Loucy (cell line): ENCODE data around the gene CCL5.

Experiments
- EZH2phosphoT487 ChIP-seq: fragments of 200-600 bp; IDR thresholded peaks from 2 replicates; pipeline ENCODE4 v1.6.1; 2018; ENCODE audit warnings: antibody characterized with exemption, mild to moderate bottlenecking, moderate library complexity, borderline replicate concordance
- TF ChIP-seq, protein P1 (sequence below): fragments of 200-600 bp; sonication (generic); conservative IDR thresholded peaks from 2 replicates; pipeline ENCODE4 v1.5.1; 2014; ENCODE audit warnings: mild to moderate bottlenecking, antibody characterized with exemption, low read length

DNA sequence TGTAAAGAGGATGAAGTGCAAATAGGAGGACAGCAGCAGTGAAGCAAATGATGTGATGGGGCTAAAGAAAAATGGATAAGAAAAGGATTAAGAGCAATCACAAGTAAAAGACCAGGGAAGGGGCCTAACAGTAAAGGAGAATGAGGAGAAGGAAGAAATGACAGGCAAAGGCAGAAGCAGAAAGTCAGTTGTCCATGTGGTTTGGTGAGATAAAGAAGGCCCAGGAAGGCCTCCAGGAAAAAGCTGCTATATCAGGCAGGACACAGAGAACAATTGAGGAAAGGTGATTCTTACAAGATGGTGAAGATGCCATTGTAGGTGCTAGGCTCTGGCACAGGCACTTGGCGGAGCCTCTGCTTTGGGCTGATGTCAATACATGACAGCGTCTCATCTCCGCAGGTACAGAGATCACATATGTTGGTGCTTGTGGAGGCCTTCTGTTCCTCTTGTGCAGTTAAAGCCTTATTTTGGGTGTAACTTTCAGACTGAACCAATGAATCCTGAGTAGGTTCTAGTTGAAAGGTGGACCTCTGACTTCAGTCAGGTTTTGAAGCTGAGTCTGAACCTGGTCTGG is 32.3 kb upstream of the CCL5 start:
- TF ChIP-seq EZH2phosphoT487: no peak
- TF ChIP-seq, protein P1, sequence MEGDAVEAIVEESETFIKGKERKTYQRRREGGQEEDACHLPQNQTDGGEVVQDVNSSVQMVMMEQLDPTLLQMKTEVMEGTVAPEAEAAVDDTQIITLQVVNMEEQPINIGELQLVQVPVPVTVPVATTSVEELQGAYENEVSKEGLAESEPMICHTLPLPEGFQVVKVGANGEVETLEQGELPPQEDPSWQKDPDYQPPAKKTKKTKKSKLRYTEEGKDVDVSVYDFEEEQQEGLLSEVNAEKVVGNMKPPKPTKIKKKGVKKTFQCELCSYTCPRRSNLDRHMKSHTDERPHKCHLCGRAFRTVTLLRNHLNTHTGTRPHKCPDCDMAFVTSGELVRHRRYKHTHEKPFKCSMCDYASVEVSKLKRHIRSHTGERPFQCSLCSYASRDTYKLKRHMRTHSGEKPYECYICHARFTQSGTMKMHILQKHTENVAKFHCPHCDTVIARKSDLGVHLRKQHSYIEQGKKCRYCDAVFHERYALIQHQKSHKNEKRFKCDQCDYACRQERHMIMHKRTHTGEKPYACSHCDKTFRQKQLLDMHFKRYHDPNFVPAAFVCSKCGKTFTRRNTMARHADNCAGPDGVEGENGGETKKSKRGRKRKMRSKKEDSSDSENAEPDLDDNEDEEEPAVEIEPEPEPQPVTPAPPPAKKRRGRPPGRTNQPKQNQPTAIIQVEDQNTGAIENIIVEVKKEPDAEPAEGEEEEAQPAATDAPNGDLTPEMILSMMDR: no peak
